DMS53 treated with DMSO at 0.1 percent for 48 hours (cell line): ENCODE results near the gene NCDN.

Source experiments
- DNase-seq: peaks from one replicate; lab custom pipeline; 2025; ENCODE audit not compliant: unreplicated experiment; lab: John Stamatoyannopoulos, UW

Gene NCDN

GRCh38 chr1:35554266-35555211, 3.1 kb upstream of the NCDN start:
- peak; percentile 43 for DNase-seq

DNA sequence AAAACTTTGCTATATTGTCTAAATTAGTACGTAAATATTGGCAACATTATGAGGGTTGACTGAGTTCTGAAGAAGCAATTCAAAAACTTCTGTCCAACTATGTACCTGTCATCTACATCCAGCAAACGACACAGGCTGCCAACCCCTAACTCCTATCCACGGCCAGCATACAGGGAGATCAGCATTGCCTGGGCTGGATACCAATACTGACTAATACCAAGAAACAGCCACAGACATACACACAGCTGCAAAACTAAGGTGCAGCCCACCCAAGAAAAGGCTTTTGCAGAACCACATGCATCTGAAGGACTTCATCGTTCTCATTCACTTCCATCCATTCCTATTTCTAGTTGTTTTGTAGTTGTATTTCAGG, 2.4 kb upstream of the NCDN start:
- DNase-seq = no peak

- DNase-seq = peak; percentile 91
Observed at GRCh38 chr1:35555601-35556477, 1.8 kb upstream of the NCDN start.

DNA sequence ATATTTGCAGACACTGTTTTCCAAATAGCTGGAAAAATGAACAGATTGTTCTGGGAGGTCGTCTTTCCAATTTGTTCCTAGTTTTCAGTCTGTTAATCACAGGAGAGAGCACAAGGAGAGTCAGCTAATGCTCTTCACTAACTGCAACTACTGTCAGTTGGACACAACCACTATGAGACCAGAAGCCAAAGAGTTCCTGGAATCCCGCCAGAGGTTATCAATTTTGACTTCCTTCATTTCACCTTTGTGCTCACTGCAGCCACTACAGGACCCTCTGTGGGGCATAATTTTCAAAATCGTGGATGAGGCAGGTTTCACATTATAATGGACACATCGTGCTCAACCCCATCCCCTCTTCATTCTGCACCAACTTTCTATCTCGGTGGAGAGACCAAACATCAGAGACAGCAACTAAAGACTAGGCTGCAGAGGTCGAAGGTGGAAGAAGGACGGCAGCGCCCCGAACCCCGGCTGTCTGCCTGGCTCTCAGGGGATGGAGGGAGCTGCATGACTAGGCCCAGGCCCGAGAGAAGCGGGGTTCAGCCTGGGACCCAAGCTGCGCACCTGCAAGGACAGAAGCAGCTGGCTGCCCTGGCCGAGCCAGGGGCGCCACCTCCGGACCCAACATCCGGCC, 998 bp upstream of the NCDN start:
- DNase-seq = peak; percentile 64

DNA sequence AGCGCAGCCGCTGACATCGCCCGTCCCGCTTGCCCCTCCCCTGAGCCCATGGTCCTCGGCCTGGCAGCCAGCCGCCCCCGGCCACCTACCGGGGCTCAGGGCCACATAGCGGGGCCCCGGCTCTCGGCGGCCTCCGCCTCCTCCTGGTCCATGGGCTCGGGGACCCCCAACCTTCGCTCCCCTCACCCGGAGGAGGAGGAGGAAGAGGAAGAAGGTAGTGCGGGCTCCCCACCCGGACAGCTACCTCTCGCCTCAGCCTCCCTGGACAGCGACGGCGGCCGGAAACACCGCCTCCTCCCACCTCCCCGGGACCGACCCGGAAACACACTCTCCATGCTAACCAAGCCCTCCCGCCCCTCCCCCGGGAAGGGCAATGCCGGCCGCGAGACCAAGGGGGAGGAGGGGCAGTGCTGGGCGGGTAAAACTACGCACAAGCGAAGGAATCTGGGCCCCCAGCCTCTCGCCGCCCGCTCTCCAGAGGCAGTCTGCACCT, 435 bp upstream of the NCDN start, which contains the start of gene KIAA0319L:
Gene KIAA0319L, minus strand, starts transcription at position 286 of the 493 bp plus-strand sequence. CDS start 2,912 bp downstream, outside the sequence.
- peak; percentile 86 for DNase-seq

DNA sequence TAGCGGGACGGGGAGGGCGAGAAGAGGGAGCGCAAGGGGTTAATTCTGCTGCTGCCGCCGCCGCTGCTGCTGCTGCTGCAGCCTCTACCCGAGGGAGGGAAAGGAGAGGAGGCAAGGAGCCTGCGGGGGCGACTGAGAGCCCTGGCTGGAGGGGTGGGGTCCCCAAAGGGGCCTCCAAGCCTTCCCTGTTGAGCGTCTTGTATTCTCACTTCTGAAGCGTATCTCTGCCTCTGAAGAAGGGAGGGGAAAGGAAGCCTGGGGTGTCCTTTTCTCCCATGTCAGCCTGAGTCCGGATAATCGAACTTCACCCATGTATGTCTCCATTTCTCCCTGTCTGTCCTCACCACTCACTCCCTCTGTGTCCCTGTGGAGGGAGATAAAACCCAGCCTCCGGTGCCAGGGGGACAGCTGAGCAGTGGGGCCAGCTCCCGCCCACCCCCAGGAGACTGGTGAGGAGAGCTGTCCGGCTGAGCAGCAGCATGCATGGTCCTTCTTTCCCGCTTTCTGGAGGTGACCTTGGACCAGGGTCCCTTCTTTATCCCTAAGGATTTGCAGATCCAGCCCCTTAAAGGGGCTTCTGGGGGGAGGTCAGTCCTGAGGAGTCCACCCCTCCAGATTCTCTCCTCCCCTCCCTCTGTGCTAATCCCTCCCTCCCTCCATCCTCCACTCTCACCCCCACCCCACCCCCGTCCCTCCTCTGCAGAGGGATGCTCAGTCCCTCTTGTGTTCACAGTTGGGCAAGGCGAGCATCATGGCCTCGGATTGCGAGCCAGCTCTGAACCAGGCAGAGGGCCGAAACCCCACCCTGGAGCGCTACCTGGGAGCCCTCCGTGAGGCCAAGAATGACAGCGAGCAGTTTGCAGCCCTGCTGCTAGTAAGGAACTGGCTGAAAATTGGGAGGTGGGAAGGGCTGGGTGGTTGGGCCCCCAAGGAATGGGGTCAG, 1.0 kb downstream of the NCDN start:
- DNase-seq = no peak

GRCh38 chr1:35559317-35559944, 1.8 kb downstream of the NCDN start:
- DNase-seq = no peak

DNA sequence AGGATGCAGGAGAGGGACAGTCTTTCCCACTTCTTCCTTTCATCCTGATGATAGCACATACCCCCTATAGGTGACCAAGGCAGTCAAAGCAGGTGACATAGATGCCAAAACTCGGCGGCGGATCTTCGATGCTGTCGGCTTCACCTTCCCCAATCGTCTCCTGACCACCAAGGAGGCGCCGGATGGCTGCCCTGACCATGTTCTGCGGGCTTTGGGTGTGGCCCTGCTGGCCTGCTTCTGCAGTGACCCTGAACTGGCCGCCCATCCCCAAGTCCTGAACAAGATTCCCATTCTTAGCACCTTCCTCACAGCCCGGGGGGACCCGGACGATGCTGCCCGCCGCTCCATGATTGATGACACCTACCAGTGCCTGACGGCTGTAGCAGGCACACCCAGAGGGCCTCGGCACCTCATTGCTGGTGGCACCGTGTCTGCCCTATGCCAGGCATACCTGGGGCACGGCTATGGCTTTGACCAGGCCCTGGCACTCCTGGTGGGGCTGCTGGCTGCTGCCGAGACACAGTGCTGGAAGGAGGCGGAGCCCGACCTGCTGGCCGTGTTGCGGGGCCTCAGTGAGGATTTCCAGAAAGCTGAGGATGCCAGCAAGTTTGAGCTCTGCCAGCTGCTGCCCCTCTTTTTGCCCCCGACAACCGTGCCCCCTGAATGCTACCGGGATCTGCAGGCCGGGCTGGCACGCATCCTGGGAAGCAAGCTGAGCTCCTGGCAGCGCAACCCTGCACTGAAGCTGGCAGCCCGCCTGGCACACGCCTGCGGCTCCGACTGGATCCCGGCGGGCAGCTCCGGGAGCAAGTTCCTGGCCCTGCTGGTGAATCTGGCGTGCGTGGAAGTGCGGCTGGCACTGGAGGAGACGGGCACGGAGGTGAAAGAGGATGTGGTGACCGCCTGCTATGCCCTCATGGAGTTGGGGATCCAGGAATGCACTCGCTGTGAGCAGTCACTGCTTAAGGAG, 2.9 kb downstream of the NCDN start:
- DNase-seq = no peak

GRCh38 chr1:35561297-35561971, 3.8 kb downstream of the NCDN start:
- DNase-seq = no peak

GRCh38 chr1:35561972-35562680, 4.5 kb downstream of the NCDN start:
- DNase-seq = no peak

GRCh38 chr1:35563166-35563565, 5.6 kb downstream of the NCDN start:
- no peak for DNase-seq

- peak; percentile 51 for DNase-seq
Observed at GRCh38 chr1:35564037-35564883, 6.7 kb downstream of the NCDN start.

DNA sequence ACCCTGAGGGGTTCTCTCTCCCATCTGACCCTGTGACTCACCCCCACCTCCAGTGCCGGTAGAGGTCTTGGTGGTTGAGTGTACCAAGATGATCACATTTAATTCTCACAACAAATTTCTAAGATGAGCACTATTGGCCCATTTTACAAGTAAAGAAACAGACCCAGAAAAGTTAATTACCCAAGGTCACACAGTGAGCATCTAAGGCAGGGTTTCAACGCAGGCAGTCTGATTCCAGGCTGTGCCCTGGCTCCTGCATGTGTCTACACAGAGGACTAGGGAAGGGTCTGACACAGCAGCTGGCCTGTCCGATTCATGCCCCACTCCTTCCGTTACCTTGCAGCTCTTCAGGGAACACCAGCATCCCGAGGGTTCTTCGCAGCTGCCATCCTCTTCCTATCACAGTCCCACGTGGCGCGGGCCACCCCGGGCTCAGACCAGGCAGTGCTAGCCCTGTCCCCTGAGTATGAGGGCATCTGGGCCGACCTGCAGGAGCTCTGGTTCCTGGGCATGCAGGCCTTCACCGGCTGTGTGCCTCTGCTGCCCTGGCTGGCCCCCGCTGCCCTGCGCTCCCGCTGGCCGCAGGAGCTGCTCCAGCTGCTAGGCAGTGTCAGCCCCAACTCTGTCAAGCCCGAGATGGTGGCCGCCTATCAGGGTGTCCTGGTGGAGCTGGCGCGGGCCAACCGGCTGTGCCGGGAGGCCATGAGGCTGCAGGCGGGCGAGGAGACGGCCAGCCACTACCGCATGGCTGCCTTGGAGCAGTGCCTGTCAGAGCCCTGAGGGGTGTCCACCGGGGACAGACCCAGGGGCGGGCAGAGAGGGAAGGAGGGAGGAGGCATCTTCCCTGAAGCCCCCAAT, 7.5 kb downstream of the NCDN start:
- DNase-seq = no peak

DNA sequence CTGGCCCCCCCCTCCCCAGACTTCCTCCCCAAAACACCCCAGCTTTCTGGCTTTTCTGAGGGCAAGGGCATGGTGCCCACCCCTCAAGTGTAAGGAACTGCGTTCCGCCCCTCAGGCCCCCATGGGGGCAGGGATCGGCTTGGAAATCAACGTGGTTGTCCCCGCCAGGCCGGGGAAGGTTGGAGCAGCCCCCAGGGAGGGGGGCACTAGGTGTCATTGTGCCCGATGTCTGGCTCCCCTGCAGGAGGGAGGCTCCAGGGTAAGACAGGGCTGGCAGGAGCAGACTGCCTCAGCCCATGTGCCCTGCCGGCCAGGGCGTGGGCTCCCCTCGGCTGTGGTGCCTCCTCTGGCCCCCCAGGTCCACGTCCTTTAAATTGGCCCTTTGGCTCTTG, 8.1 kb downstream of the NCDN start:
- DNase-seq = no peak

GRCh38 chr1:35567947-35568558, 10.5 kb downstream of the NCDN start:
- no peak for DNase-seq
